ENCODE measurements around the gene HFM1.

Gene HFM1

GRCh38 chr1:91311672-91312071, 93.0 kb downstream of the HFM1 start:
- TF ChIP-seq EZH2phosphoT487 (IDR thresholded peaks at IDR 0.05; ENCODE audit: borderline replicate concordance, low read length) (no peak), CTCF (IDR thresholded peaks at IDR 0.05; ENCODE audit: low read depth, low read length, poor library complexity, severe bottlenecking) (no peak)
- Histone ChIP-seq H3K27ac (ENCODE audit: low read depth, low read length) (no peak overlapping the region), H3K9me3 (ENCODE audit: control insufficient read depth, insufficient read depth, low read length) (peaks cover 2% of the 10 kb centered on the region; the same call in 1 of the 2 replicates), H3K4me1 (ENCODE audit: control insufficient read depth, low read length) (no peaks in the 10 kb centered on the region), H3K4me3 (ENCODE audit: low read length) (no peak overlapping the region), H3F3A (ENCODE audit: control insufficient read depth, insufficient read depth) (no peaks in the 10 kb centered on the region), H4K20me1 (ENCODE audit: control insufficient read depth, insufficient read depth, low read depth, low read length) (no peaks in the 10 kb centered on the region), H3K9me2 (replicated peaks; ENCODE audit: control insufficient read depth, low read length) (no peaks in the 10 kb centered on the region), H3K36me3 (ENCODE audit: control insufficient read depth, low read length) (no peaks in the 10 kb centered on the region), H3K79me2 (ENCODE audit: control insufficient read depth, low read length) (no peaks in the 10 kb centered on the region), H3K4me2 (ENCODE audit: low read length) (no peak overlapping the region), H3K27me3 (ENCODE audit: control insufficient read depth, low read length) (no peaks in the 10 kb centered on the region)

GRCh38 chr1:91308544-91308943, 96.1 kb downstream of the HFM1 start:
- H3K9me3 ChIP-seq (ENCODE audit: control insufficient read depth, insufficient read depth, low read length) = peaks cover 2% of the 10 kb centered on the region; the same call in 1 of the 2 replicates
- H3K4me3 ChIP-seq (ENCODE audit: low read length) = no peak overlapping the region
- no peaks in the 10 kb centered on the region for H3F3A ChIP-seq (ENCODE audit: control insufficient read depth, insufficient read depth)
- H3K4me1 ChIP-seq (ENCODE audit: control insufficient read depth, low read length) = no peaks in the 10 kb centered on the region
- no peak overlapping the region for H3K4me2 ChIP-seq (ENCODE audit: low read length)
- H3K27me3 ChIP-seq (ENCODE audit: control insufficient read depth, low read length) = no peaks in the 10 kb centered on the region
- no peaks in the 10 kb centered on the region for H3K79me2 ChIP-seq (ENCODE audit: control insufficient read depth, low read length)
- no peaks in the 10 kb centered on the region for H4K20me1 ChIP-seq (ENCODE audit: control insufficient read depth, insufficient read depth, low read depth, low read length)
- no peaks in the 10 kb centered on the region for H3K9me2 ChIP-seq (replicated peaks; ENCODE audit: control insufficient read depth, low read length)
- no peak overlapping the region for H3K27ac ChIP-seq (ENCODE audit: low read depth, low read length)
- TF ChIP-seq EZH2phosphoT487 (IDR thresholded peaks at IDR 0.05; ENCODE audit: borderline replicate concordance, low read length) (no peak), CTCF (IDR thresholded peaks at IDR 0.05; ENCODE audit: low read depth, low read length, poor library complexity, severe bottlenecking) (no peak)
- no peaks in the 10 kb centered on the region for H3K36me3 ChIP-seq (ENCODE audit: control insufficient read depth, low read length)

GRCh38 chr1:91307784-91308409, 96.7 kb downstream of the HFM1 start:
- Histone ChIP-seq H3K36me3 (ENCODE audit: control insufficient read depth, low read length) (no peaks in the 10 kb centered on the region), H3K4me1 (ENCODE audit: control insufficient read depth, low read length) (no peaks in the 10 kb centered on the region), H3K79me2 (ENCODE audit: control insufficient read depth, low read length) (no peaks in the 10 kb centered on the region), H3K4me3 (ENCODE audit: low read length) (no peak overlapping the region), H3K27me3 (ENCODE audit: control insufficient read depth, low read length) (no peaks in the 10 kb centered on the region), H3K9me2 (replicated peaks; ENCODE audit: control insufficient read depth, low read length) (no peaks in the 10 kb centered on the region), H3K9me3 (ENCODE audit: control insufficient read depth, insufficient read depth, low read length) (peaks cover 2% of the 10 kb centered on the region; the same call in 1 of the 2 replicates), H3F3A (ENCODE audit: control insufficient read depth, insufficient read depth) (no peaks in the 10 kb centered on the region), H3K27ac (ENCODE audit: low read depth, low read length) (no peak overlapping the region), H3K4me2 (ENCODE audit: low read length) (no peak overlapping the region), H4K20me1 (ENCODE audit: control insufficient read depth, insufficient read depth, low read depth, low read length) (no peaks in the 10 kb centered on the region)
- TF ChIP-seq CTCF (IDR thresholded peaks at IDR 0.05; ENCODE audit: low read depth, low read length, poor library complexity, severe bottlenecking) (no peak), EZH2phosphoT487 (IDR thresholded peaks at IDR 0.05; ENCODE audit: borderline replicate concordance, low read length) (no peak)

Measured in DOHH2 (cell line).